CD8-positive, alpha-beta memory T cell (primary cell): ENCODE data around the gene NAA20. TPM values are rescaled to one million over a fixed set of nuclear protein-coding genes. Genes with fewer than 3 reads are reported as not detected.
A peak's percentile ranks its signal among the peaks of the same experiment; 100 is the strongest.

Experiments used
- CTCF ChIA-PET: fragments of 350-600 bp; sonication (Branson Sonifier 250); formaldehyde crosslinking; loops from one replicate; lab custom pipeline; 2021; ENCODE audit warnings: antibody characterized with exemption; lab: Charles Lee
- POLR2A ChIA-PET: fragments of 350-600 bp; sonication (Branson Sonifier 250); formaldehyde crosslinking; loops from one replicate; lab custom pipeline; 2021; ENCODE audit warnings: antibody characterized with exemption; lab: Charles Lee
- DNase-seq, 5 donors: peaks; one replicate each; pipeline versions ENCODE4 v3.0.0 to v3.0.0-alpha.2; 2020 to 2022; ENCODE audit warnings: mixed read lengths in 1 of 5
- H3K27ac ChIP-seq: one replicate; pipeline ENCODE4 v1.7.0; 2013; ENCODE audit warnings: low read depth, mild to moderate bottlenecking, low read length, moderate library complexity
- H3K27me3 ChIP-seq: 2 replicates; pipeline ENCODE4 v1.7.0; 2013; ENCODE audit warnings: low read length, mild to moderate bottlenecking; ENCODE audit not compliant: insufficient read depth, poor library complexity, severe bottlenecking
- H3K36me3 ChIP-seq: 2 replicates; pipeline ENCODE4 v1.7.0; 2013; ENCODE audit warnings: mild to moderate bottlenecking, low read length, moderate library complexity; ENCODE audit not compliant: insufficient read depth
- H3K4me1 ChIP-seq: 2 replicates; pipeline ENCODE4 v1.7.0; 2013; ENCODE audit warnings: mild to moderate bottlenecking, low read length, moderate library complexity; ENCODE audit not compliant: insufficient read depth
- H3K4me3 ChIP-seq: 2 replicates; pipeline ENCODE4 v1.7.0; 2013; ENCODE audit warnings: mild to moderate bottlenecking, low read length
- H3K9me3 ChIP-seq: 2 replicates; pipeline ENCODE4 v1.7.0; 2013; ENCODE audit warnings: mild to moderate bottlenecking, low read length
- H3K27ac Mint-ChIP-seq, 8 donors: one replicate each; pipeline ENCODE4 v1.8.0; 2020 to 2021; ENCODE audit warnings: mixed read lengths in 8 of 8, mild to moderate bottlenecking in 6 of 8, inconsistent platforms in 3 of 8, moderate library complexity in 3 of 8
- H3K27me3 Mint-ChIP-seq, 2 donors: one replicate each; pipeline ENCODE4 v1.8.0; 2020 to 2021; ENCODE audit warnings: mixed read lengths in 2 of 2, mild to moderate bottlenecking in 1 of 2, moderate library complexity in 1 of 2
- H3K36me3 Mint-ChIP-seq, 3 donors: one replicate each; pipeline ENCODE4 v1.8.0; 2020 to 2021; ENCODE audit warnings: mixed read lengths in 3 of 3, inconsistent platforms in 1 of 3, mild to moderate bottlenecking in 1 of 3
- H3K4me1 Mint-ChIP-seq, 3 donors: one replicate each; pipeline ENCODE4 v1.8.0; 2020 to 2021; ENCODE audit warnings: mixed read lengths in 3 of 3, inconsistent platforms in 1 of 3, mild to moderate bottlenecking in 1 of 3
- H3K4me3 Mint-ChIP-seq, 7 donors: one replicate each; pipeline ENCODE4 v1.8.0; 2020 to 2021; ENCODE audit warnings: mixed read lengths in 7 of 7, mild to moderate bottlenecking in 6 of 7, moderate library complexity in 4 of 7, inconsistent platforms in 2 of 7
- H3K9me3 Mint-ChIP-seq, 5 donors: one replicate each; pipeline ENCODE4 v1.8.0; 2020 to 2022; ENCODE audit warnings: mixed read lengths in 5 of 5, mild to moderate bottlenecking in 3 of 5, moderate library complexity in 2 of 5, inconsistent platforms in 1 of 5
- polyA plus RNA-seq: library from polyadenylated mRNA; unstranded; fragments of 300-500 nt; fragmentation: Illumina TruSeq; gene quantifications from one replicate; pipeline ENCODE4 v1.2.3, GENCODE V29; 2021
- total RNA-seq, 2 experiments: library from RNA; stranded (reverse); gene quantifications; one replicate each; pipeline ENCODE4 v1.2.3, GENCODE V29; 2021

The NAA20 gene
- total and polyA plus RNA-seq, 3 experiments from 2014 or later, result 69.8 to 99.6 (median 98.8) TPM

- H3K9me3 ChIP-seq, result no peaks in the 10 kb centered on the region
- no peak overlapping the region for H3K4me3 ChIP-seq
- no peaks in the 10 kb centered on the region for H3K36me3 ChIP-seq
- Mint-ChIP-seq H3K9me3 (no peaks in the 10 kb centered on the region), H3K4me1 (no peaks in the 10 kb centered on the region), H3K27me3 (peaks cover 2 to 31% of the 10 kb centered on the region in 2 donors), H3K27ac (no peak overlapping the region), H3K36me3 (no peaks in the 10 kb centered on the region), H3K4me3 (no peak overlapping the region)
- no peaks in the 10 kb centered on the region for H3K4me1 ChIP-seq
- ChIA-PET POLR2A (no interaction called here), CTCF (interaction anchor here (1.2 to 1.5 kb wide), 2 partner anchors 77 to 301 kb away, joined by 3 to 4 read pairs; no protein-coding TSS in a partner anchor)
- DNase-seq, result no peak
- no peak overlapping the region for H3K27ac ChIP-seq
- no peaks in the 10 kb centered on the region for H3K27me3 ChIP-seq
Measured at GRCh38 chr20:19993958-19994669, 23.0 kb upstream of the NAA20 start.

- H3K27ac Mint-ChIP-seq, result no peak overlapping the region
- H3K27ac ChIP-seq, result no peak overlapping the region
- H3K27me3 ChIP-seq, result no peaks in the 10 kb centered on the region
- H3K4me3 ChIP-seq, result no peak overlapping the region
- no peaks in the 10 kb centered on the region for H3K4me1 Mint-ChIP-seq
- H3K4me1 ChIP-seq, result no peaks in the 10 kb centered on the region
- no peaks in the 10 kb centered on the region for H3K36me3 ChIP-seq
- POLR2A ChIA-PET, result no interaction called here
- CTCF ChIA-PET, result interaction anchor here (0.8 kb wide), 1 partner anchor 213 kb away, joined by 4 read pairs; no protein-coding TSS in a partner anchor
- H3K9me3 Mint-ChIP-seq, result no peaks in the 10 kb centered on the region
- peak in 2 of 5 donors; percentile 13 to 14 for DNase-seq
- no peak overlapping the region for H3K4me3 Mint-ChIP-seq
- H3K27me3 Mint-ChIP-seq, result peaks cover 3 to 30% of the 10 kb centered on the region in 2 donors
- no peaks in the 10 kb centered on the region for H3K36me3 Mint-ChIP-seq
- no peaks in the 10 kb centered on the region for H3K9me3 ChIP-seq
Measured at GRCh38 chr20:19995220-19995863, 21.8 kb upstream of the NAA20 start.

DNA sequence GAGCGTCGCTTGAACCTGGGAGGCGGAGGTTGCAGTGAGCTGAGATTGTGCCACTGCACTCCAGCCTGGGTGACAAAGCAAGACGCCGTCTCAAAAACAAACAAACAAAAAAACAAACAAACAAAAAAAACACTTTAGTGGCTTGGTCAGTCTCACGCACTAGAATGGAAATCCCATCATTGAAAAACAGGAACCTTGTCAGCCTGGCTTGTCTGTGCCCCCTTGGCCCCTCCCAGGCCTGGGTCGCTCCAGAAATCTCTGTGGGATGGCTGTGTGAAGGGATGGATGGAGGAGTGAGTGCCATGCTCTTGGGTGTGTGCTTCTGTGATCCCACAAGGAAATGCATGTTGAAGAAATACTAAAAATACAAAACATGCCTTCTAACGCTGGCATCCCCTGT, 20.9 kb upstream of the NAA20 start:
- no peaks in the 10 kb centered on the region for H3K9me3 Mint-ChIP-seq
- H3K9me3 ChIP-seq, result no peaks in the 10 kb centered on the region
- H3K27ac ChIP-seq, result no peak overlapping the region
- no peak overlapping the region for H3K27ac Mint-ChIP-seq
- H3K4me1 Mint-ChIP-seq, result no peaks in the 10 kb centered on the region
- H3K36me3 ChIP-seq, result no peaks in the 10 kb centered on the region
- no peak for DNase-seq
- ChIA-PET CTCF (no interaction called here), POLR2A (no interaction called here)
- H3K4me3 ChIP-seq, result no peak overlapping the region
- H3K4me1 ChIP-seq, result no peaks in the 10 kb centered on the region
- no peaks in the 10 kb centered on the region for H3K36me3 Mint-ChIP-seq
- no peaks in the 10 kb centered on the region for H3K27me3 ChIP-seq
- H3K27me3 Mint-ChIP-seq, result peaks cover 1 to 32% of the 10 kb centered on the region in 2 donors
- H3K4me3 Mint-ChIP-seq, result no peak overlapping the region

- no peak for DNase-seq
- H3K27ac ChIP-seq, result no peak overlapping the region
- Mint-ChIP-seq H3K27me3 (peaks cover 5 to 38% of the 10 kb centered on the region in 2 donors), H3K4me1 (no peaks in the 10 kb centered on the region), H3K4me3 (no peak overlapping the region), H3K9me3 (no peaks in the 10 kb centered on the region), H3K27ac (no peak overlapping the region), H3K36me3 (no peaks in the 10 kb centered on the region)
- no peaks in the 10 kb centered on the region for H3K27me3 ChIP-seq
- no peaks in the 10 kb centered on the region for H3K36me3 ChIP-seq
- H3K9me3 ChIP-seq, result no peaks in the 10 kb centered on the region
- no peaks in the 10 kb centered on the region for H3K4me1 ChIP-seq
- no peak overlapping the region for H3K4me3 ChIP-seq
- ChIA-PET POLR2A (no interaction called here), CTCF (no interaction called here)
Measured at GRCh38 chr20:19996917-19997316, 20.2 kb upstream of the NAA20 start.

DNA sequence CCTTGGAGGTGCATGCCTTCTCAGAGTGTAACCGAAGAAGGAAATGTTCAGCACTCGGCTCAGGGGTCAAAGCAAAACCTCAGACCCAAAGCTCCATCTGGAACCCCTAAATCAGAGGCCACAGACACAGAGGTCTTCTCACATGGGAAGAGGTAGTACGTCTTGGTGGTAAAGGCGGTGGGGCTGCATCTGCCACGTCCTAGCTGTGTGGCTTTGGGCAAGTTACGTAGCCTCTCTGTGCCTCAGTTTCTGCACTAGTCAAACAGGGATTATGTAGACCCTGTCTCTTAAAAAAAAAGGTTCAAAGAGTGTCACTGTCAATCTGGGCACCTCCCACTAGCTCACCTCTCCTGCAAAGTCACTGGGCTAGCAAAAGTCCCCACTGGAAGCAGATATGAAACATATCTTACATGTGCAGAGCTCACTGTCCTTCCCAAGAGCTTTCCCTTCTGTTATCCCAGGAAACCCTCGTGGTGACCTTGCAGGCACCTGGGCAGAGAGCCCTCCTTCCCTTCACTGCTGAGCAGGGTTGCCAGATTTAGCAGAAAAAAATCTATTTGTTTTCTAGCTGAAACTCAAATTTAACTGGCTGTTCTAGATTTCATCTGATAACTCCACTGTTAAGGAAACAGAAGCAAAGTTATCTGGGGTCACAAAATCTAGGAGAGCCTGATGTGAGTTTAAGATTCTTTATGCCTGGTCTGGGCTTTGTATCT, 18.0 kb upstream of the NAA20 start:
- H3K27ac Mint-ChIP-seq, result no peak overlapping the region
- ChIA-PET CTCF (no interaction called here), POLR2A (no interaction called here)
- no peaks in the 10 kb centered on the region for H3K9me3 ChIP-seq
- H3K27me3 ChIP-seq, result no peaks in the 10 kb centered on the region
- H3K9me3 Mint-ChIP-seq, result no peaks in the 10 kb centered on the region
- H3K27ac ChIP-seq, result no peak overlapping the region
- H3K4me3 ChIP-seq, result no peak overlapping the region
- peaks cover 13 to 14% (median 13%) of the 10 kb centered on the region in 3 donors for H3K4me1 Mint-ChIP-seq
- no peak overlapping the region for H3K4me3 Mint-ChIP-seq
- no peak for DNase-seq
- H3K36me3 ChIP-seq, result no peaks in the 10 kb centered on the region
- peaks cover 17 to 52% of the 10 kb centered on the region in 2 donors for H3K27me3 Mint-ChIP-seq
- no peaks in the 10 kb centered on the region for H3K36me3 Mint-ChIP-seq
- H3K4me1 ChIP-seq, result peaks cover 7% of the 10 kb centered on the region

- Histone ChIP-seq H3K4me3 (no peak overlapping the region), H3K4me1 (peaks cover 7% of the 10 kb centered on the region), H3K27ac (no peak overlapping the region), H3K36me3 (no peaks in the 10 kb centered on the region), H3K9me3 (no peaks in the 10 kb centered on the region), H3K27me3 (no peaks in the 10 kb centered on the region)
- CTCF ChIA-PET, result no interaction called here
- Mint-ChIP-seq H3K27me3 (peaks cover 20 to 55% of the 10 kb centered on the region in 2 donors), H3K4me3 (no peak overlapping the region), H3K9me3 (peaks cover 0 to 2% (median 0%) of the 10 kb centered on the region in 5 donors), H3K4me1 (peaks cover 13 to 14% (median 13%) of the 10 kb centered on the region in 3 donors), H3K36me3 (no peaks in the 10 kb centered on the region), H3K27ac (peak overlapping the region in 1 of 8 donors; percentile 37)
- POLR2A ChIA-PET, result no interaction called here
- DNase-seq, result no peak
Measured at GRCh38 chr20:20000211-20000968, 16.8 kb upstream of the NAA20 start.

DNA sequence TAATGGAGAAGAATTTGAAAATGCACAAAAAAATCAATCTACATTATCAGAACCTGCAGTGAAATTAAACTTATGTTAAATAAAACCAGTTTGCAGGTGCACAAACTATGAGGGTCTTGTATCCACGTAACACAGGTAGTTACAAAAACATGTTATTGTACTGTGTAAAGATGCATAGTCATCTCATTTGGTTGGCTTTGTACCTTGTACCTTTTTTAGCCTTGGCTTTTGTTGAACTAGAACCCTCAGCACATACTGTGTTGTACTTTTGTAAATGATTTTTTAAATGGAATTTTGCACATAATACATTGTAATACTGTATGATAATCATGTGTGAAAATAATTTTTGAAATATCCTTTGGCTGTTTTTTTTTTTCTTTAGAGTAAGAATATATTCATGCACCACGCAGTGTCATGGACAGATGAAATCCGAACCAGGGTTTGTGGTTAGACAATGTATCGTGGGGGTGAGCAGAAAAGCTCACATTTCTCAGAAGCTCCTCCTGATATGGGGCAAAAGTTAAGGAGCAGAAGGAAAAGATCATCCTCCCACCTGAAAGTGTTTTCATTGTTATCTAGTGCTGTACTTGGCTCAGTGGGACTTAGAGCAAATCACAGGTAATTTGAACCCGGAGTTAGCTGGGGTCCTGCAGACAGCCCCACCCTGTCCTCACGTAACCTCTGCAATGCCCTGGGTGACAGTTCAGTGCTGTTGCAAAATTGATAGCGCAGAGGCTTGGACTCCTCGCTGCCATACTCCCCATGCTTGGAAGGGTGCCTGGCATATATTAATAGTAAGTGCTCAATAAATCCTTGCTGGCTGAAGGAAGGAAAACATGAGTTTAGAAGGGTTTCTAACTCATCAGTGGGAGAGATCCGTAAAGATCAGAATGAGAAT, 14.8 kb upstream of the NAA20 start:
- no peak for DNase-seq
- no peaks in the 10 kb centered on the region for H3K27me3 ChIP-seq
- Mint-ChIP-seq H3K9me3 (peaks cover 0 to 2% (median 0%) of the 10 kb centered on the region in 5 donors), H3K36me3 (peaks cover 0 to under 1% (median 0%) of the 10 kb centered on the region in 3 donors), H3K4me1 (peaks cover 13 to 14% (median 13%) of the 10 kb centered on the region in 3 donors), H3K27ac (no peak overlapping the region), H3K4me3 (peak overlapping the region in 2 of 7 donors; percentile 59 to 72), H3K27me3 (peaks cover 27 to 61% of the 10 kb centered on the region in 2 donors)
- CTCF ChIA-PET, result no interaction called here
- POLR2A ChIA-PET, result no interaction called here
- no peak overlapping the region for H3K27ac ChIP-seq
- H3K36me3 ChIP-seq, result no peaks in the 10 kb centered on the region
- H3K4me3 ChIP-seq, result no peak overlapping the region
- peaks cover 7% of the 10 kb centered on the region for H3K4me1 ChIP-seq
- H3K9me3 ChIP-seq, result no peaks in the 10 kb centered on the region
